GM12873 (cell line): ENCODE data around the gene VWA8.

Experiments used
- CTCF ChIP-seq: IDR thresholded peaks from 2 replicates; pipeline ENCODE4 v1.5.1; 2012; ENCODE audit warnings: low read depth, mild to moderate bottlenecking, moderate library complexity, low read length, control low read depth; ENCODE audit not compliant: insufficient read depth; ENCODE audit errors: missing control alignments

VWA8 gene

GRCh38 chr13:41650706-41651105 lies 310.2 kb downstream of the VWA8 start:
- no peak for TF ChIP-seq CTCF

- TF ChIP-seq CTCF: peak; percentile 37
Measured at GRCh38 chr13:41649659-41650058, 311.2 kb downstream of the VWA8 start.

- no peak for TF ChIP-seq CTCF
Measured at GRCh38 chr13:41648314-41648935, 312.5 kb downstream of the VWA8 start.

- no peak for TF ChIP-seq CTCF
Measured at GRCh38 chr13:41645331-41645730, 315.6 kb downstream of the VWA8 start.

- TF ChIP-seq CTCF: no peak
Measured at GRCh38 chr13:41644742-41645141, 316.2 kb downstream of the VWA8 start.

GRCh38 chr13:41643507-41643906 lies 317.4 kb downstream of the VWA8 start:
- TF ChIP-seq CTCF: no peak

GRCh38 chr13:41641961-41642360 lies 318.9 kb downstream of the VWA8 start:
- TF ChIP-seq CTCF: no peak
